ENCODE results near the gene SEMA4D. TPM values are rescaled to one million over a fixed set of nuclear protein-coding genes. Genes with fewer than 3 reads are reported as not detected.

Gene SEMA4D
- total and polyA plus RNA-seq, 2 donors, result 9.1 to 14.0 TPM

GRCh38 chr9:89442981-89443814 lies 54.7 kb downstream of the SEMA4D start:
- H3K4me1 ChIP-seq (ENCODE audit: insufficient read depth), result peaks cover 4% of the 10 kb centered on the region
- H3K36me3 ChIP-seq (ENCODE audit: insufficient read depth), result no peaks in the 10 kb centered on the region
- DNase-seq (ENCODE audit: extremely low spot score), result no peak
- no peak overlapping the region for H3K4me3 ChIP-seq (ENCODE audit: low read depth, low read length)
- H3K27ac ChIP-seq (ENCODE audit: low read depth), result peak overlapping the region; percentile 13
- 76% methylated on average over 22 of the region's 22 CpGs for WGBS

GRCh38 chr9:89442501-89442978 lies 55.4 kb downstream of the SEMA4D start:
- Histone ChIP-seq H3K36me3 (ENCODE audit: insufficient read depth) (no peaks in the 10 kb centered on the region), H3K4me3 (ENCODE audit: low read depth, low read length) (no peak overlapping the region), H3K27ac (ENCODE audit: low read depth) (no peak overlapping the region), H3K4me1 (ENCODE audit: insufficient read depth) (peaks cover 4% of the 10 kb centered on the region)
- WGBS, result 68% methylated on average over 9 of the region's 9 CpGs
- DNase-seq (ENCODE audit: extremely low spot score), result no peak

- DNase-seq (ENCODE audit: extremely low spot score), result no peak
- no peaks in the 10 kb centered on the region for H3K36me3 ChIP-seq (ENCODE audit: insufficient read depth)
- 79% methylated on average over 8 of the region's 8 CpGs for WGBS
- H3K27ac ChIP-seq (ENCODE audit: low read depth), result no peak overlapping the region
- H3K4me1 ChIP-seq (ENCODE audit: insufficient read depth), result peaks cover 4% of the 10 kb centered on the region
- H3K4me3 ChIP-seq (ENCODE audit: low read depth, low read length), result no peak overlapping the region
Measured at GRCh38 chr9:89441986-89442385, 55.9 kb downstream of the SEMA4D start.

- H3K4me3 ChIP-seq (ENCODE audit: low read depth, low read length), result no peak overlapping the region
- 63% methylated on average over 3 of the region's 3 CpGs for WGBS
- DNase-seq (ENCODE audit: extremely low spot score), result no peak
- no peaks in the 10 kb centered on the region for H3K36me3 ChIP-seq (ENCODE audit: insufficient read depth)
- peak overlapping the region; percentile 41 for H3K27ac ChIP-seq (ENCODE audit: low read depth)
- H3K4me1 ChIP-seq (ENCODE audit: insufficient read depth), result peaks cover 4% of the 10 kb centered on the region
Measured at GRCh38 chr9:89441655-89441970, 56.3 kb downstream of the SEMA4D start.

- no peaks in the 10 kb centered on the region for H3K36me3 ChIP-seq (ENCODE audit: insufficient read depth)
- H3K4me3 ChIP-seq (ENCODE audit: low read depth, low read length), result no peak overlapping the region
- 58% methylated on average over 16 of the region's 16 CpGs for WGBS
- no peak for DNase-seq (ENCODE audit: extremely low spot score)
- peak overlapping the region; percentile 41 for H3K27ac ChIP-seq (ENCODE audit: low read depth)
- peaks cover 4% of the 10 kb centered on the region for H3K4me1 ChIP-seq (ENCODE audit: insufficient read depth)
Measured at GRCh38 chr9:89440951-89441654, 56.8 kb downstream of the SEMA4D start.

- 69% methylated on average over 7 of the region's 7 CpGs for WGBS
- no peak for DNase-seq (ENCODE audit: extremely low spot score)
Measured at GRCh38 chr9:89440548-89440947, 57.4 kb downstream of the SEMA4D start.

GRCh38 chr9:89440046-89440445 lies 57.9 kb downstream of the SEMA4D start:
- H3K27ac ChIP-seq (ENCODE audit: low read depth), result peak overlapping the region; percentile 52
- H3K36me3 ChIP-seq (ENCODE audit: insufficient read depth), result no peaks in the 10 kb centered on the region
- no peak for DNase-seq (ENCODE audit: extremely low spot score)
- WGBS, result 78% methylated on average over 8 of the region's 8 CpGs
- no peak overlapping the region for H3K4me3 ChIP-seq (ENCODE audit: low read depth, low read length)
- H3K4me1 ChIP-seq (ENCODE audit: insufficient read depth), result peaks cover 4% of the 10 kb centered on the region

More at GRCh38 chr9:89440548-89440947, 57.4 kb downstream of the SEMA4D start:
- Histone ChIP-seq H3K27ac (ENCODE audit: low read depth) (peak overlapping the region; percentile 52), H3K4me1 (ENCODE audit: insufficient read depth) (peaks cover 4% of the 10 kb centered on the region), H3K4me3 (ENCODE audit: low read depth, low read length) (no peak overlapping the region), H3K36me3 (ENCODE audit: insufficient read depth) (no peaks in the 10 kb centered on the region)

GRCh38 chr9:89439571-89439970 lies 58.3 kb downstream of the SEMA4D start:
- peaks cover 4% of the 10 kb centered on the region for H3K4me1 ChIP-seq (ENCODE audit: insufficient read depth)
- WGBS, result 95% methylated on average over 10 of the region's 10 CpGs
- no peak overlapping the region for H3K4me3 ChIP-seq (ENCODE audit: low read depth, low read length)
- H3K27ac ChIP-seq (ENCODE audit: low read depth), result no peak overlapping the region
- H3K36me3 ChIP-seq (ENCODE audit: insufficient read depth), result no peaks in the 10 kb centered on the region
- DNase-seq (ENCODE audit: extremely low spot score), result no peak

GRCh38 chr9:89438194-89438593 lies 59.7 kb downstream of the SEMA4D start:
- Histone ChIP-seq H3K4me1 (ENCODE audit: insufficient read depth) (peaks cover 2% of the 10 kb centered on the region), H3K36me3 (ENCODE audit: insufficient read depth) (no peaks in the 10 kb centered on the region), H3K4me3 (ENCODE audit: low read depth, low read length) (no peak overlapping the region), H3K27ac (ENCODE audit: low read depth) (no peak overlapping the region)
- DNase-seq (ENCODE audit: extremely low spot score), result no peak
- 91% methylated on average over 7 of the region's 7 CpGs for WGBS

- DNase-seq (ENCODE audit: extremely low spot score), result no peak
- Histone ChIP-seq H3K36me3 (ENCODE audit: insufficient read depth) (no peaks in the 10 kb centered on the region), H3K27ac (ENCODE audit: low read depth) (no peak overlapping the region), H3K4me3 (ENCODE audit: low read depth, low read length) (no peak overlapping the region), H3K4me1 (ENCODE audit: insufficient read depth) (peaks cover under 1% of the 10 kb centered on the region)
- WGBS, result 88% methylated on average over 5 of the region's 5 CpGs
Measured at GRCh38 chr9:89437772-89438171, 60.1 kb downstream of the SEMA4D start.

- no peak overlapping the region for H3K27ac ChIP-seq (ENCODE audit: low read depth)
- no peak for DNase-seq (ENCODE audit: extremely low spot score)
Measured at GRCh38 chr9:89436963-89437625, 60.8 kb downstream of the SEMA4D start.

GRCh38 chr9:89436326-89436725 lies 61.6 kb downstream of the SEMA4D start:
- 89% methylated on average over 13 of the region's 13 CpGs for WGBS
- no peak for DNase-seq (ENCODE audit: extremely low spot score)
- no peak overlapping the region for H3K4me3 ChIP-seq (ENCODE audit: low read depth, low read length)
- no peaks in the 10 kb centered on the region for H3K36me3 ChIP-seq (ENCODE audit: insufficient read depth)
- no peaks in the 10 kb centered on the region for H3K4me1 ChIP-seq (ENCODE audit: insufficient read depth)
- no peak overlapping the region for H3K27ac ChIP-seq (ENCODE audit: low read depth)

More at GRCh38 chr9:89436963-89437625, 60.8 kb downstream of the SEMA4D start:
- Histone ChIP-seq H3K36me3 (ENCODE audit: insufficient read depth) (no peaks in the 10 kb centered on the region), H3K4me3 (ENCODE audit: low read depth, low read length) (no peak overlapping the region), H3K4me1 (ENCODE audit: insufficient read depth) (no peaks in the 10 kb centered on the region)
- 81% methylated on average over 17 of the region's 17 CpGs for WGBS

GRCh38 chr9:89435071-89435823 lies 62.7 kb downstream of the SEMA4D start:
- no peak overlapping the region for H3K4me3 ChIP-seq (ENCODE audit: low read depth, low read length)
- 66% methylated on average over 11 of the region's 11 CpGs for WGBS
- no peaks in the 10 kb centered on the region for H3K36me3 ChIP-seq (ENCODE audit: insufficient read depth)
- H3K4me1 ChIP-seq (ENCODE audit: insufficient read depth), result no peaks in the 10 kb centered on the region
- peak; percentile 42 for DNase-seq (ENCODE audit: extremely low spot score)
- H3K27ac ChIP-seq (ENCODE audit: low read depth), result peak overlapping the region; percentile 43

Measured in urinary bladder (tissue), 4 donors.